Measurements from ENCODE around the gene SAPCD2. TPM values are rescaled to one million over a fixed set of nuclear protein-coding genes. Genes with fewer than 3 reads are reported as not detected.
A peak's percentile ranks its signal among the peaks of the same experiment; 100 is the strongest.

SAPCD2 gene
- total RNA-seq, 1 donor from 2014 or later, result 1.0 TPM

GRCh38 chr9:137097761-137098462, 27.6 kb upstream of the SAPCD2 start:
- Mint-ChIP-seq H3K27ac (ENCODE audit: unreplicated experiment) (no peak overlapping the region), H3K36me3 (ENCODE audit: low read depth, unreplicated experiment) (peaks cover 25% of the 10 kb centered on the region)

GRCh38 chr9:137096785-137097546, 26.6 kb upstream of the SAPCD2 start:
- peaks cover 31% of the 10 kb centered on the region for H3K36me3 Mint-ChIP-seq (ENCODE audit: low read depth, unreplicated experiment)
- no peaks in the 10 kb centered on the region for H3K9me3 Mint-ChIP-seq (ENCODE audit: unreplicated experiment)
- no peak overlapping the region for H3K27ac Mint-ChIP-seq (ENCODE audit: unreplicated experiment)
- TF ChIP-seq, protein P1, sequence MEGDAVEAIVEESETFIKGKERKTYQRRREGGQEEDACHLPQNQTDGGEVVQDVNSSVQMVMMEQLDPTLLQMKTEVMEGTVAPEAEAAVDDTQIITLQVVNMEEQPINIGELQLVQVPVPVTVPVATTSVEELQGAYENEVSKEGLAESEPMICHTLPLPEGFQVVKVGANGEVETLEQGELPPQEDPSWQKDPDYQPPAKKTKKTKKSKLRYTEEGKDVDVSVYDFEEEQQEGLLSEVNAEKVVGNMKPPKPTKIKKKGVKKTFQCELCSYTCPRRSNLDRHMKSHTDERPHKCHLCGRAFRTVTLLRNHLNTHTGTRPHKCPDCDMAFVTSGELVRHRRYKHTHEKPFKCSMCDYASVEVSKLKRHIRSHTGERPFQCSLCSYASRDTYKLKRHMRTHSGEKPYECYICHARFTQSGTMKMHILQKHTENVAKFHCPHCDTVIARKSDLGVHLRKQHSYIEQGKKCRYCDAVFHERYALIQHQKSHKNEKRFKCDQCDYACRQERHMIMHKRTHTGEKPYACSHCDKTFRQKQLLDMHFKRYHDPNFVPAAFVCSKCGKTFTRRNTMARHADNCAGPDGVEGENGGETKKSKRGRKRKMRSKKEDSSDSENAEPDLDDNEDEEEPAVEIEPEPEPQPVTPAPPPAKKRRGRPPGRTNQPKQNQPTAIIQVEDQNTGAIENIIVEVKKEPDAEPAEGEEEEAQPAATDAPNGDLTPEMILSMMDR (IDR thresholded peaks at IDR 0.05; ENCODE audit: unreplicated experiment), result no peak
- H3K27me3 Mint-ChIP-seq (ENCODE audit: unreplicated experiment), result peaks cover 7% of the 10 kb centered on the region
- DNase-seq (ENCODE audit: low spot score), result no peak
- no peaks in the 10 kb centered on the region for H3K4me1 Mint-ChIP-seq (ENCODE audit: unreplicated experiment)
- no peak overlapping the region for H3K4me3 Mint-ChIP-seq (ENCODE audit: unreplicated experiment)

More at GRCh38 chr9:137097761-137098462, 27.6 kb upstream of the SAPCD2 start:
- Mint-ChIP-seq H3K9me3 (ENCODE audit: unreplicated experiment) (no peaks in the 10 kb centered on the region), H3K27me3 (ENCODE audit: unreplicated experiment) (peaks cover 4% of the 10 kb centered on the region), H3K4me1 (ENCODE audit: unreplicated experiment) (no peaks in the 10 kb centered on the region), H3K4me3 (ENCODE audit: unreplicated experiment) (no peak overlapping the region)
- TF ChIP-seq, protein P1 (IDR thresholded peaks at IDR 0.05; ENCODE audit: unreplicated experiment), result no peak
- DNase-seq (ENCODE audit: low spot score), result no peak

- TF ChIP-seq, protein P1 (IDR thresholded peaks at IDR 0.05; ENCODE audit: unreplicated experiment), result no peak
- peaks cover 34% of the 10 kb centered on the region for H3K36me3 Mint-ChIP-seq (ENCODE audit: low read depth, unreplicated experiment)
- H3K9me3 Mint-ChIP-seq (ENCODE audit: unreplicated experiment), result no peaks in the 10 kb centered on the region
- H3K27me3 Mint-ChIP-seq (ENCODE audit: unreplicated experiment), result peaks cover 7% of the 10 kb centered on the region
- no peak overlapping the region for H3K4me3 Mint-ChIP-seq (ENCODE audit: unreplicated experiment)
- no peaks in the 10 kb centered on the region for H3K4me1 Mint-ChIP-seq (ENCODE audit: unreplicated experiment)
- no peak for DNase-seq (ENCODE audit: low spot score)
- H3K27ac Mint-ChIP-seq (ENCODE audit: unreplicated experiment), result no peak overlapping the region
Measured at GRCh38 chr9:137095664-137096517, 25.5 kb upstream of the SAPCD2 start.

DNA sequence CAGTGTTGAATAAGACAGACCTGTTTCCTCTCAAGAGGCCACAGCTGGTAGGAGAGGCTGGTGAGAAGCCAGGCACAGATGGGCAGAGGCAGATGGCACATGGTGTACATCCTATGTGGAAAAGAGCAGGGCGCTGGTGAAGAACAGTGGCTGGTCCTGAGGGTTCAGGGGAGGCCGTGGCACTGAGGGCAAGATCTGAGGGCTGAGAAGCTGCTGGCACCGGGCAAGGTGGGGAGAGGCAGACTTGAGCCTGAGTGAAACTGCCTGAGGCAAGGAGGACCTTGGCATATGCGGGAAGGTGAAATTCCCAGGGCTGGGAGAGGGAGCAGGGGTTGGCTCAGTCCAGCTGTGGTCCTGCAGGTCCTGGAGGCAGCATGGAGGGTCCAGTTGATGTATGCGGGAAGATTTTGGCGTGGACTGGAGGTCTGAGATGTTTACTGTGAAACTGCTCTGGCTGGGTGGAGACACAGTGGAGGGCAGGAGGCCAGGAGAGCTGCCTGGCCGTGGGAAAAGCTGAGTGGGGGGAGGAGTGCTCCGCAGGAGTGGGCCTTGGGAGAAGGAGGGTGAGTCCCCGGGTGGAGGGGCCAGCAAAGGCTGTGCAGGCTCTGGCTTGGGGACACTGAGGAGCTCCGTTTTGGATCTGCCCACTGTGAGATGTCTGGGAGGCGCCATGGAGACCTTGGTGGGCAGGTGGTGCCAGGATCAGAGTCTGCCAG, 19.0 kb upstream of the SAPCD2 start:
- DNase-seq (ENCODE audit: low spot score), result no peak
- H3K9me3 Mint-ChIP-seq (ENCODE audit: unreplicated experiment), result no peaks in the 10 kb centered on the region
- TF ChIP-seq, protein P1 (IDR thresholded peaks at IDR 0.05; ENCODE audit: unreplicated experiment), result no peak
- peak overlapping the region; percentile 69 for H3K4me3 Mint-ChIP-seq (ENCODE audit: unreplicated experiment)
- H3K27ac Mint-ChIP-seq (ENCODE audit: unreplicated experiment), result no peak overlapping the region
- H3K36me3 Mint-ChIP-seq (ENCODE audit: low read depth, unreplicated experiment), result peaks cover 34% of the 10 kb centered on the region
- H3K27me3 Mint-ChIP-seq (ENCODE audit: unreplicated experiment), result peaks cover 16% of the 10 kb centered on the region
- peaks cover 12% of the 10 kb centered on the region for H3K4me1 Mint-ChIP-seq (ENCODE audit: unreplicated experiment)

Data from endothelial cell (in vitro differentiated cells).